Esophagus muscularis mucosa (tissue), 4 donors: ENCODE results near the gene AFAP1L2.

Source experiments
- CTCF ChIP-seq, 3 experiments: fragments of 200-600 bp in 2 of 3; fragments of 450-650 bp in 1 of 3; sonication (generic) in 2 of 3; IDR thresholded peaks; one replicate each; pipeline ENCODE4 v1.5.1; 2017 to 2019; ENCODE audit warnings: antibody characterized with exemption in 3 of 3, mild to moderate bottlenecking in 2 of 3, moderate library complexity in 1 of 3
- EP300 ChIP-seq: sonication (generic); formaldehyde crosslinking; IDR thresholded peaks from one replicate; pipeline ENCODE4 v1.6.1; 2017; ENCODE audit warnings: antibody characterized with exemption
- POLR2A ChIP-seq: fragments of 450-650 bp; IDR thresholded peaks from one replicate; pipeline ENCODE4 v1.6.1; 2017; ENCODE audit warnings: antibody characterized with exemption, moderate library complexity, mild to moderate bottlenecking, low read depth

DNA sequence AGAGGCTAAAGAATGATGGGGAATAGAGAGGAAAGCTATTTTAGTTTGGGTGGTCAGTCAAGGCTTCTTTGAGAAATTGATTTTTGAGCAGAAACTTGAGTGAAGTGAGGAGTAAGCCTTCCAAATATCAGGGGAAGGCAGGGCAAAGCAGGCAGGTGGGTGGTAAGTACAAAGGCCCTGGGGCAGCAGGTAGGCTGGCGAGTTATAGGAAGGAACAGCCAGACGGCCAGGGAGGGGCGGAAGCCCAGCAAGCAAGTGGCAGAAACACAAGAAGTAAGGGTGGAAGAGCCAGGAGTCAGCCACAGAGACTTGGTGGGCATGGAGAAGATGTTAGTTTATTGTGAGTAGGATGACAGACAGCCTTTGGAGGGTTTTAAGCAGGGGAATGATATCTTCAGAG lies 130.4 kb downstream of the AFAP1L2 start:
- TF ChIP-seq EP300 (no peak), CTCF (IDR thresholded peaks at IDR 0.05) (no peak), POLR2A (no peak)
